Esophagus squamous epithelium (tissue), 5 donors: Measurements from ENCODE around the gene RTN4R. TPM values are rescaled to one million over a fixed set of nuclear protein-coding genes. Genes with fewer than 3 reads are reported as not detected.
"Not testable (repeated sequence)": the region's sequence is repeated elsewhere in the genome, so short reads cannot be mapped to it uniquely, and the experiment has no call there.

ENCODE experiments used
- DNase-seq: peaks from one replicate; lab custom pipeline; 2025; lab: John Stamatoyannopoulos, UW
- H3K27ac ChIP-seq, 4 donors: fragments of 200-600 bp; sonication (generic); one replicate each; pipeline ENCODE4 v1.5.1; 2016 to 2019; ENCODE audit warnings: mild to moderate bottlenecking in 1 of 4
- H3K27me3 ChIP-seq, 4 donors: fragments of 200-600 bp; sonication (generic); 1 replicate in 3 of 4; 2 replicates in 1 of 4; pipeline versions ENCODE4 v1.5.1 to v1.6.0; 2017 to 2021; ENCODE audit warnings: antibody characterized with exemption in 1 of 4
- H3K36me3 ChIP-seq, 3 donors: fragments of 200-600 bp; sonication (generic); one replicate each; pipeline ENCODE4 v1.5.1; 2016 to 2019
- H3K4me1 ChIP-seq, 3 donors: fragments of 200-600 bp; sonication (generic); one replicate each; pipeline ENCODE4 v1.5.1; 2017 to 2019
- H3K4me3 ChIP-seq, 4 donors: fragments of 200-600 bp; sonication (generic); 1 replicate in 3 of 4; 2 replicates in 1 of 4; pipeline ENCODE4 v1.5.1; 2016 to 2019; ENCODE audit warnings: mild to moderate bottlenecking in 2 of 4, moderate library complexity in 1 of 4
- H3K9me3 ChIP-seq, 3 donors: fragments of 200-600 bp; sonication (generic); one replicate each; pipeline ENCODE4 v1.5.1; 2016 to 2019
- POLR2A ChIP-seq, 4 donors: fragments of 450-650 bp; IDR thresholded peaks; one replicate each; pipeline ENCODE4 v1.6.1; 2017; ENCODE audit warnings: antibody characterized with exemption in 4 of 4, mild to moderate bottlenecking in 4 of 4, moderate library complexity in 3 of 4
- WGBS, 2 donors: methylation state at CpG; one replicate each; pipeline ENCODE4 v1.1.5; 2018; 5-methylcytosine and 5-hydroxymethylcytosine counted together
- intact Hi-C: fragments of 100-400 bp; cut with DNase I; formaldehyde crosslinking; loops from one replicate; pipeline ENCODE4 v1.15.0; 2022
- total RNA-seq, 4 donors: library from RNA; depleted of rRNA; stranded (reverse); fragments of >200 nt; gene quantifications; one replicate each; pipeline ENCODE4 v1.1.0, GENCODE V29; 2016
- TF ChIP-seq, protein P1 (sequence below), 6 experiments: fragments of 450-650 bp in 4 of 6; fragments of 200-600 bp in 2 of 6; sonication (generic) in 2 of 6; IDR thresholded peaks; one replicate each; pipeline ENCODE4 v1.5.1; 2016 to 2019; ENCODE audit warnings: antibody characterized with exemption in 6 of 6, mild to moderate bottlenecking in 4 of 6, moderate library complexity in 4 of 6
- donor health status: DM: yes; HTN: yes; CAD: no.

Gene RTN4R
- total RNA-seq, 4 donors from 2014 or later: 0.97 to 3.9 (median 2.5) TPM

DNA sequence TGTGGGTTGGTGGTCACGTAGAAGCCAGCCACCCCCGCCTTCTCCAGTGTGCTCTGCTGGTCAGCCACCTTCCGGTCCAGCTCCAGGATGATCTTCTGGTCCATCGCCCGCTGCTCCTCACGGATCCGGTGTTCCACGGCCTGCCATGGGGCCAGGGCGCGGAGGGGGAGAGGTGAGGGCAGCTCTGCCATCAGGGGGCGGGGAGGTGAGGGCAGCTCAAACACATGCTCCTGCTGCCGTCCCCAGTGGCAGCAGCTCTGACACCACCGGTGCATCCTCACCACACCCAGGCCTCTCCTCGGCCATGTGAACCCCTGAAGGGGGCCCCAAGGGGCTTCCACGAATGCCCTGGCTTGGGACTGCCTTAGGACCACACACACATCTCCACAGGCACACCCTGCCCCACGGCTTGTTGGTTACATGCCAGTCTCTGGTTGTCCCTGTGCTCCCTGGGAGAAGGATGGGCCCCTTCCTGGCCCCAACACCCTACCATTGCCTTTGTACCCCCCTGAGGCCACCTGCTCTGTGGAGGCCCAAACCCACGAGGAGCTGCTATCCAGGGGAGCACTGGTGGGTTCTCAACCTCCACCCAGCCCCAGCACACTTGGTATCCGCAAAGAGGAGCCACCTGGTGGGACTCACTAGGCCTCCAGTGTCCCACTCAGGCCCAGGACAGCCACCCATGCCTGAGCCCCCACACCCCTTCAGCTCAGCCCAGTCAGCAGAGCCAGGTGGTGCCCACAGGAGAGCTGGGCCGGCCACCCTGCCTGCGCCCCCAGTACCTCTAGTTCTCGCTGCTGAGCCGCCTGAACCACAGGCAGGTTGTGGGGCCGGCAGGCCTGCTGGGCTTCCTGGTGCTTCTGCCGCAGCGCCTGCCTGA, 47.5 kb upstream of the RTN4R start:
- Histone ChIP-seq H3K36me3 (peaks cover 0 to 26% (median 3%) of the 10 kb centered on the region in 3 donors), H3K4me1 (peaks cover 8 to 31% (median 21%) of the 10 kb centered on the region in 3 donors), H3K4me3 (no peak overlapping the region), H3K9me3 (no peaks in the 10 kb centered on the region), H3K27me3 (no peaks in the 10 kb centered on the region), H3K27ac (no peak overlapping the region)
- TF ChIP-seq, protein P1, sequence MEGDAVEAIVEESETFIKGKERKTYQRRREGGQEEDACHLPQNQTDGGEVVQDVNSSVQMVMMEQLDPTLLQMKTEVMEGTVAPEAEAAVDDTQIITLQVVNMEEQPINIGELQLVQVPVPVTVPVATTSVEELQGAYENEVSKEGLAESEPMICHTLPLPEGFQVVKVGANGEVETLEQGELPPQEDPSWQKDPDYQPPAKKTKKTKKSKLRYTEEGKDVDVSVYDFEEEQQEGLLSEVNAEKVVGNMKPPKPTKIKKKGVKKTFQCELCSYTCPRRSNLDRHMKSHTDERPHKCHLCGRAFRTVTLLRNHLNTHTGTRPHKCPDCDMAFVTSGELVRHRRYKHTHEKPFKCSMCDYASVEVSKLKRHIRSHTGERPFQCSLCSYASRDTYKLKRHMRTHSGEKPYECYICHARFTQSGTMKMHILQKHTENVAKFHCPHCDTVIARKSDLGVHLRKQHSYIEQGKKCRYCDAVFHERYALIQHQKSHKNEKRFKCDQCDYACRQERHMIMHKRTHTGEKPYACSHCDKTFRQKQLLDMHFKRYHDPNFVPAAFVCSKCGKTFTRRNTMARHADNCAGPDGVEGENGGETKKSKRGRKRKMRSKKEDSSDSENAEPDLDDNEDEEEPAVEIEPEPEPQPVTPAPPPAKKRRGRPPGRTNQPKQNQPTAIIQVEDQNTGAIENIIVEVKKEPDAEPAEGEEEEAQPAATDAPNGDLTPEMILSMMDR (IDR thresholded peaks at IDR 0.05): no peak
- no peak for TF ChIP-seq POLR2A (IDR thresholded peaks at IDR 0.05)
- 33% methylated on average over 1 of the region's 25 CpGs; no CpG with 5 or more reads in 1 of the 2 donors for WGBS, 2 donors
- intact Hi-C loops: no loop called here
- DNase-seq: no peak

DNA sequence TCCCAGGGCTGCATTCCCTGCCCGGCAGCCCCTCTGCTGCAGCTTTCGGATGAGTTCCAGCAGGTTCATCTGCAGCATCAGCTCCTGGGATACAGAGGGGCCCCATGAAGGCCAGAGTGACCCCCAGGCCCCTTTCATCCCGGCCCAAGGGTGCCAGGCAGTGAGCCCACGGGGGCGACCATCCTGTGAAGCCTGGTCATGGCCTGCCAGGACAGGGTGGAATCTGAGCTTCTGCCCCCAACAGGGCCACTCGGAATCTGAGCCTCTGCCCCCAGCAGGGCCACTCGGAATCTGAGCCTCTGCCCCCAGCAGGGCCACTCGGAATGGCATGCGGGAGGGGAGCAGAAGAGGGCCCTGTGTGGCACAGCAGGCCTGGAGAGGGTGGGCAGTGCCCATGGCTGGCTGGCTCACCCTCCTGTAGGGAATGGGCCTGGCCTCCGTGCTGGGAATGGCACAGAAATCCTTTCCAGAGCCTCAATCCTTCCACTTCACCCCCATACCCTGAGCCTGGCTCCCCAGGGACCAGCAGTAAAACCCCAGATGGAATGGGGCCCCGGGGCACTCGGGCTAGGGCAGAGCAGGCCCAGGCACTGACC, 46.7 kb upstream of the RTN4R start:
- H3K27ac ChIP-seq, DNase-seq, intact Hi-C loops, H3K27me3 ChIP-seq, H3K4me3 ChIP-seq, H3K9me3 ChIP-seq: not testable (repeated sequence)
- peaks cover 8 to 28% (median 20%) of the 10 kb centered on the region in 3 donors for H3K4me1 ChIP-seq
- peaks cover 0 to 26% (median 3%) of the 10 kb centered on the region in 3 donors for H3K36me3 ChIP-seq
- 89% methylated on average over 5 of the region's 12 CpGs; no CpG with 5 or more reads in 1 of the 2 donors for WGBS, 2 donors

DNA sequence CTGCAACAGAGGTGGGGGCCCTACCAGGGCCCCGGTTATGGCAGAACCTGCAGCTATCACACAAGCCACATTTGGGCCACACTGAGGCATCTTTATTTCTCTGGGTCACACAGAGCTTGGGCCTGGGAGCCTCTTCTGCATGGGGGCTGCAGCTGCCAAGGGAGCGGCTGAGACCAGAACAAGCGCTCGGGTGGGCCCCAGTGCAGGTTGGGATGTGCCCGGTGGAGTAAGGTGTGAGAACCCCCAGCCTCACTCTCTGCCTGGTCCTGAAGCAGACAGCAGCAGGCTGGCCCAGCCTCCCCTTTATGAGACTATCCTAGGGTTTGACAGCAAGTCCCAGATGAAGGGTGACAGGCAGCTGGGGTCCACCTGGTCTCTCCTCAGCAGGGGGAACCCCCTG, 46.1 kb upstream of the RTN4R start:
- H3K4me3 ChIP-seq, intact Hi-C loops, H3K27me3 ChIP-seq, H3K9me3 ChIP-seq, H3K27ac ChIP-seq, DNase-seq: not testable (repeated sequence)
- H3K4me1 ChIP-seq: peaks cover 7 to 29% (median 20%) of the 10 kb centered on the region in 3 donors
- WGBS, 2 donors: no CpG with 5 or more reads among the region's 5 CpGs
- peaks cover 0 to 26% (median 3%) of the 10 kb centered on the region in 3 donors for H3K36me3 ChIP-seq

DNA sequence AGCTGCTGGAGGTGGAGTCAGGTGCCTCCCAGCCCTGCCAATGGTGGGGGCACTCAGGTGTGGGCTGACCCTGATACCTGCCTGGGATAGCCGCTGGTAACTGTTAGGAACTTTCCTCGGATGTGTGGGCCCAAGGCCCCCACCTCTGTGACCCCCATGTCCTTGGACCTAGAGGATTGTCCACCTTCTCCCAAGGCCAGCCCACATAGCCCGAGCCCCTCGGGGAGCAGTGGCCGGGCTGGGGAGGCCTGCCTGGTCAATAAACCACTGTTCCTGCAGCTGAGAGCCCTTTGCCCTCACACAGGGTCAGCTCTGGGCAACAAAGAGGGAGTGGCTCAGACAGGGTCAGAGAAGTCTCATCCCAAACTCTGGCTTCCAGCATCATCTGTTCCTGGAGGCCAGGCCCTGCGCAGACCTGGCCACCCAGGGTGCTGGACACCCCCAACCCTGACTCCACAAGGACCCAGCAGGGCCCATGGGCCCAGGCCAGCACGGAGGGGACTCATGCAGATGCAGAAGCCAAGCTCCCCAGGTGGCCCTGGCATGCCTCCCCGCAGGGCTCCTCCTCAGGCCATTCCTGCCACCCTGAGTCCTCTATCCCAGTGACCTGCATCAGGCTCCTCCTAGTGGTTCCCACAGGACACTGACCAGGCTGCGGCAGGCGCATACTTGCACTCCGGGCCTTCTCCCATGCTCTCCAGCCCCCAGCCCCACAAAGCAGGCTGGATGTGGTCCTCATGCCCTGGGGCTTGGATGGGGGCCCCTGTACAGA, 45.4 kb upstream of the RTN4R start:
- intact Hi-C loops, H3K9me3 ChIP-seq, H3K27ac ChIP-seq, H3K4me3 ChIP-seq, DNase-seq, H3K27me3 ChIP-seq: not testable (repeated sequence)
- Histone ChIP-seq H3K36me3 (peaks cover 0 to 26% (median 3%) of the 10 kb centered on the region in 3 donors), H3K4me1 (peaks cover 0 to 29% (median 12%) of the 10 kb centered on the region in 3 donors)
- no CpG with 5 or more reads among the region's 11 CpGs for WGBS, 2 donors

DNA sequence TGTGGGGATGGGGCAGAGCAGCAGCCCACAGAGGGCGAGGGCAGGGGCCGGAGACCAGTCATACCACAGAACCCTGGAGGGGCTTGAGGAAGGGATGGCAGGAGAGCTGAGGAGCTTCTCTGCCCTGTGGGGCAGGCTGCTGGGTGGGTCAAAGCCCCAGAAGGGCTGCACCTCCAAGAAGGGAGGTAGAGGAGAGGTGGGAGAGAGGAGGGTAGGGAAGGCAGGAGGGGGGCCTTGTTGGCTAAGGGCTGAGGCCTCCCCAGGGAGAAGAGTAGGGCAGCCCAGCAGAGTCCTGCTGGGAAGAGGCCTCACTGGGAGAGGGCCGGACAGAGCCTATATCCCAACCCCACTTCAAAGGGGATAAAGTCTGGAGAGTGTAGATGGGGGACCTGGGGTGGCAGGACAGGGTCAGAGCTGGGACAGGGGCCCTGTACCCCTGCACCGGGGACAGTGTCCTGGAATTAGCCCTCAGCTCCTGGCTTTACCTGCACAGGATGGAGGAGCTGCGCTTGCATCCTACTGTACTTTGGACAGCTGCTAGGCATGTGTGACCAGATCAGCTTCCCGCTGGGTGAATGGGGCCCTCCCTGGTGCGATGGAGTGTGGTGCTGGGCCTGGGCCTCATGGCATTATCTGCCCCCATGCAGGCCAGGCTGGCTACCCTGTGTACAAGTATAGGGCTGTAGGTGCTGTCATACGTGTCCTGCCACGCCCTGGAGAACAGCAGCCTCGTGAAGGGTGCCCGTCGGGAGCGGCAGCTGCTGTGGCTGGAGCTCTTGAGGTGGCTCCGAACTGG, 44.5 kb upstream of the RTN4R start:
- Histone ChIP-seq H3K27ac (no peak overlapping the region), H3K36me3 (peaks cover 0 to 26% (median 3%) of the 10 kb centered on the region in 3 donors), H3K27me3 (no peaks in the 10 kb centered on the region), H3K4me1 (peaks cover 0 to 24% (median 5%) of the 10 kb centered on the region in 3 donors), H3K4me3 (no peak overlapping the region), H3K9me3 (no peaks in the 10 kb centered on the region)
- 79 to 100% methylated on average over 2 to 6 of the region's 14 CpGs for WGBS, 2 donors
- intact Hi-C loops: no loop called here
- TF ChIP-seq, protein P1 (IDR thresholded peaks at IDR 0.05): no peak
- no peak for TF ChIP-seq POLR2A (IDR thresholded peaks at IDR 0.05)
- DNase-seq: no peak

DNA sequence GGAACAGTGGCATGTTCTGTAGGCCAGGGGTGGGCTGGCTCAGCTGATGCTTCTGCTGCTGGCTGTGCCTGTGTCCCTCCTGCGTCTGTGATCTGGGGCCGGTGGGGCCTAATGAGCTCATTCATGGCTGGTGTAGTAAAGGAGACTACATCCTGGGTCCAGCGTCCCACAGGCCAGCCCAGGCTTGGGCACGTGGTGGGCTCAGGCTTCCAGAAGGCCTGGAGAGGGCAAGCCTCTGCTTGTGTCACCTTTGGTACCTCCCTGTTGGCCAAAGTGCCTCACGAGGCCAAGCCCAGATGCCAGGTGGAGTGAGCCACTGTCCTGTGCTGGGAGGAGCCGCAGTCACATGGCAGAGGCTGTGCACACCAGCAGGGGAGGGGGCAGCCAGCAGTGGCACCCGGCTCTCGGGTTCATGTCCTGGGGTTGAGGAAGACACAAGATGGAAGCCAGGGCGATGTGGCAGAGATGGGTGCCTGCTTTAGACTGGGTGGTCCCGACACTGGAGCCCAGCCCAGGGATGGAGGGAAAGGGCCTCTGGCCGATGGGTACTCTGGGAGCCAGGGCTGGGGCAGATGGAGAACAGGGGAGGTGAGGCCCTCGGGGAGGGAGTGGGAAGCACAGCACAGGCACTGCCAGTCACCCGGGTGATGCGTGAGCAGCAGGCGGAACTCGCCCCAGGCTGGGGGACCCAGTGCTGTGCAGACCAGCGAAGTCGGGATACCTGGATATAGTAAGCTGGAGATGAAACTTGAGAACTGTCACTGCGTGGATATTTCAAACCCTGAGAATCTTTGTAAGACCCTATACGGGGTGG, 43.3 kb upstream of the RTN4R start:
- intact Hi-C loops, H3K9me3 ChIP-seq, DNase-seq, H3K27me3 ChIP-seq, H3K27ac ChIP-seq, H3K4me3 ChIP-seq: not testable (repeated sequence)
- H3K4me1 ChIP-seq: peaks cover 0 to 15% (median 0%) of the 10 kb centered on the region in 3 donors
- WGBS, 2 donors: 86 to 90% methylated on average over 10 to 13 of the region's 20 CpGs
- peaks cover 0 to 26% (median 3%) of the 10 kb centered on the region in 3 donors for H3K36me3 ChIP-seq

DNA sequence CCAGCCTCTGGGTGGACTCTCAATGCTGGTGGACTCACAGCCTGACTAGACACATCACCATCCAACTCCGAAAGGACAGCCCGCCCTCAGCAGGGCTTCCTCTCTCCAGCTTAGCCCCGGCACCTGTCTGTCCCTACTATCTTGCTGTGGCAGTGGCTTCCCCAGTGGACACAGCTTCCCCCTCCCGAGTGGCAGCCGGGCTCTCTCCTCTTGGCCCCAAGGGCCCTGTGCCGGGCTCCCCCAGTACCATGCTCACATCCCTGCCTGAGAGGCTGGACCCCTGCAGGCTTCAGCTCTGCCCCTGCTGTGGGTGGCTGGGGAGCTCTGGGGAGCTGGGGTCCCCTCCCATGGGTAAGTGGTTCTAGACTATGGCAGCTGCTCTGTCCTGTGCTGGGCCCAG, 42.7 kb upstream of the RTN4R start:
- H3K27me3 ChIP-seq, DNase-seq, H3K9me3 ChIP-seq, intact Hi-C loops, H3K4me3 ChIP-seq, H3K27ac ChIP-seq: not testable (repeated sequence)
- Histone ChIP-seq H3K36me3 (peaks cover 0 to 26% (median 3%) of the 10 kb centered on the region in 3 donors), H3K4me1 (peaks cover 0 to 15% (median 0%) of the 10 kb centered on the region in 3 donors)
- WGBS, 2 donors: 80 to 84% methylated on average over 3 to 4 of the region's 6 CpGs

DNA sequence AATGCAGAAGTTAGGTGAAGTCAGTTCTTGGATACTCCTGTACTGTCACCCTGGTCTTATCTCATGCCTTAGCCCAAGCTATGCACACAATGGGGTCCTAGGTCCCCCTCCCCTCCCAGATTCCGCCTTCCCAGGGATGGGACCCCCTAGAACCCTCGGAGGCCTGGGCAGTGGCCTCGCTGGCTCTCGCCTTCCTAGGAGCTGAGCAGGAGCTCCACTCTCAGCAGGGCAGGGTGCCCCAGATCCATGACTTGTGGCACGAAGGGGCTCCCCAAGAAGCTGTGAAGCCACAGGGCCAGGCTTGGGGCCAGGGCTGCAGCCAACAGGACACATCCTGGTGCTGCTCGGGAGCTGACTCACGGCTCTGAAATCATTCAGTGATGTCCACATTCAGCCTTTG, 42.1 kb upstream of the RTN4R start:
- H3K27ac ChIP-seq, intact Hi-C loops, DNase-seq, H3K4me3 ChIP-seq, H3K9me3 ChIP-seq: not testable (repeated sequence)
- peaks cover 0 to 15% (median 0%) of the 10 kb centered on the region in 3 donors for H3K4me1 ChIP-seq
- no CpG with 5 or more reads among the region's 7 CpGs for WGBS, 2 donors
- peaks cover 0 to 22% (median 3%) of the 10 kb centered on the region in 3 donors for H3K36me3 ChIP-seq
- peaks cover 0 to 11% (median 0%) of the 10 kb centered on the region in 4 donors for H3K27me3 ChIP-seq
